Lower leg skin (tissue), 4 donors: Measurements from ENCODE around the gene TMPRSS6. TPM values are rescaled to one million over a fixed set of nuclear protein-coding genes. Genes with fewer than 3 reads are reported as not detected.

Experiments
- DNase-seq, 2 donors: peaks; one replicate each; pipeline ENCODE4 v3.0.0-alpha.2; 2019; ENCODE audit warnings: low spot score in 2 of 2
- H3K4me3 ChIP-seq: fragments of 200-600 bp; sonication (generic); 2 replicates; pipeline ENCODE4 v1.5.1; 2017; ENCODE audit warnings: mild to moderate bottlenecking, low read depth; ENCODE audit not compliant: poor library complexity, severe bottlenecking
- POLR2A ChIP-seq, 2 donors: fragments of 450-650 bp; IDR thresholded peaks; one replicate each; pipeline ENCODE4 v1.6.1; 2016 to 2017; ENCODE audit warnings: antibody characterized with exemption in 2 of 2, mild to moderate bottlenecking in 1 of 2, moderate library complexity in 1 of 2
- WGBS, 2 donors: methylation state at CpG; one replicate each; pipeline ENCODE4 v1.1.5; 2018; 5-methylcytosine and 5-hydroxymethylcytosine counted together
- intact Hi-C: fragments of 100-400 bp; cut with DNase I; formaldehyde crosslinking; loops from one replicate; pipeline ENCODE4 v1.15.0; 2023; ENCODE audit warnings: low total_unique reads
- total RNA-seq, 4 donors: library from RNA; depleted of rRNA; stranded (reverse); fragments of >200 nt; gene quantifications; one replicate each; pipeline ENCODE4 v1.1.0, GENCODE V29; 2016
- TF ChIP-seq, protein P1 (sequence below), 3 donors: fragments of 450-650 bp; IDR thresholded peaks; one replicate each; pipeline ENCODE4 v1.5.1; 2016; ENCODE audit warnings: antibody characterized with exemption in 3 of 3, mild to moderate bottlenecking in 3 of 3, moderate library complexity in 2 of 3

TMPRSS6 gene
- total RNA-seq, 4 donors from 2014 or later = 0.65 to 7.5 (median 2.8) TPM

GRCh38 chr22:37095113-37095512, 14.4 kb downstream of the TMPRSS6 start:
- DNase-seq = no peak
- H3K4me3 ChIP-seq = no peak overlapping the region
- WGBS, 2 donors = 72 to 75% methylated on average over 11 of the region's 11 CpGs
- intact Hi-C loops = no loop called here
- TF ChIP-seq, protein P1, sequence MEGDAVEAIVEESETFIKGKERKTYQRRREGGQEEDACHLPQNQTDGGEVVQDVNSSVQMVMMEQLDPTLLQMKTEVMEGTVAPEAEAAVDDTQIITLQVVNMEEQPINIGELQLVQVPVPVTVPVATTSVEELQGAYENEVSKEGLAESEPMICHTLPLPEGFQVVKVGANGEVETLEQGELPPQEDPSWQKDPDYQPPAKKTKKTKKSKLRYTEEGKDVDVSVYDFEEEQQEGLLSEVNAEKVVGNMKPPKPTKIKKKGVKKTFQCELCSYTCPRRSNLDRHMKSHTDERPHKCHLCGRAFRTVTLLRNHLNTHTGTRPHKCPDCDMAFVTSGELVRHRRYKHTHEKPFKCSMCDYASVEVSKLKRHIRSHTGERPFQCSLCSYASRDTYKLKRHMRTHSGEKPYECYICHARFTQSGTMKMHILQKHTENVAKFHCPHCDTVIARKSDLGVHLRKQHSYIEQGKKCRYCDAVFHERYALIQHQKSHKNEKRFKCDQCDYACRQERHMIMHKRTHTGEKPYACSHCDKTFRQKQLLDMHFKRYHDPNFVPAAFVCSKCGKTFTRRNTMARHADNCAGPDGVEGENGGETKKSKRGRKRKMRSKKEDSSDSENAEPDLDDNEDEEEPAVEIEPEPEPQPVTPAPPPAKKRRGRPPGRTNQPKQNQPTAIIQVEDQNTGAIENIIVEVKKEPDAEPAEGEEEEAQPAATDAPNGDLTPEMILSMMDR (IDR thresholded peaks at IDR 0.05) = no peak
- no peak for TF ChIP-seq POLR2A (IDR thresholded peaks at IDR 0.05)

DNA sequence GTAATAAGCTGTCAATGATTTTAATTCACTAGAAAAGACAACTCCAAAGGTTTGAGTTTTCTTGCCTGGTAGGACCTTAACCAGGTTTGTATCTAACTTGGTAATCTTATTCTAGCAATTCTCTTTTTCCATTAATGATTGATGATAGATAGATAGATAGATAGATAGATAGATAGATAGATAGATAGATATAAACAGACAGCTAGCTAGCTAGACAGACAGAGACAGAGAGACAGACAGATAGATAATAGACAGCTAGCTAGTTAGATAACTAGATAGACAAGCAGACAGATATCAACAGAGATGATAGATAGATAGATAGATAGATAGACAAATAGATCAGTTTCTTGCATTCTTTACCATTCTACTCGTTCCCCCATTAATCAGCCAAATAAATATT, 15.3 kb downstream of the TMPRSS6 start:
- no peak overlapping the region for H3K4me3 ChIP-seq
- no peak for DNase-seq
- WGBS, 2 donors = 51 to 69% methylated on average over 1 of the region's 1 CpG
- TF ChIP-seq, protein P1 (IDR thresholded peaks at IDR 0.05) = no peak
- TF ChIP-seq POLR2A (IDR thresholded peaks at IDR 0.05) = no peak
- intact Hi-C loops = no loop called here

DNA sequence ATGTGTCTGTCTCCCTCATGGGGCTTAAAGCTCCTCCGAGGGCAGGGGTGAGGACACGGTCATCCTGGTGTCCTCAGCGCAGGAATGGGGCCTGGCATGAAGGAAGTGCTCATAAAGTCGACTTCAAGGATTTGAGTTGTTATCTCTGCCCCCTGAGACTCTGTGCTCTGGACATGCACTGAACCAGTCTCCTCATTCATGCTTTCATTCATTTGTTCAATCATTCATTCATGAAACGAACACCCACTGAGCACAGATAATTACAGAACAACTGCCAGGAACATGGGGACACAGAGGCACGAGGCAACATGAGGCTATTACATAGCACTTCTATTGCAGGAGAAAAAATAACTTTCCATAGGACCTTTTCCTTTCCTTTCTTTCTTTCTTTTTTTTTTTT, 16.5 kb downstream of the TMPRSS6 start:
- H3K4me3 ChIP-seq = no peak overlapping the region
- 62 to 69% methylated on average over 6 of the region's 6 CpGs for WGBS, 2 donors
- no peak for DNase-seq
- TF ChIP-seq, protein P1 (IDR thresholded peaks at IDR 0.05) = no peak
- no peak for TF ChIP-seq POLR2A (IDR thresholded peaks at IDR 0.05)
- intact Hi-C loops = no loop called here

GRCh38 chr22:37091994-37092393, 17.5 kb downstream of the TMPRSS6 start:
- intact Hi-C loops = no loop called here
- no peak overlapping the region for H3K4me3 ChIP-seq
- TF ChIP-seq, protein P1 (IDR thresholded peaks at IDR 0.05) = no peak
- no peak for TF ChIP-seq POLR2A (IDR thresholded peaks at IDR 0.05)
- 43 to 46% methylated on average over 7 of the region's 7 CpGs for WGBS, 2 donors
- no peak for DNase-seq

- intact Hi-C loops = no loop called here
- no peak for TF ChIP-seq POLR2A (IDR thresholded peaks at IDR 0.05)
- TF ChIP-seq, protein P1 (IDR thresholded peaks at IDR 0.05) = no peak
- H3K4me3 ChIP-seq = no peak overlapping the region
- WGBS, 2 donors = 59% methylated on average over 9 of the region's 9 CpGs
- DNase-seq = no peak
Observed at GRCh38 chr22:37090920-37091695, 18.4 kb downstream of the TMPRSS6 start.
